ENCODE data around the gene MAGEE1.
A peak's percentile ranks its signal among the peaks of the same experiment; 100 is the strongest.

The MAGEE1 gene

GRCh38 chrX:76433219-76433618, 5.7 kb downstream of the MAGEE1 start:
- no peak for DNase-seq (ENCODE audit: extremely low spot score)
- ChIA-PET CTCF (interaction anchor here (1.8 kb wide), 1 partner anchor 21 kb away, joined by 5 read pairs; no protein-coding TSS in a partner anchor), POLR2A (no interaction called here)

GRCh38 chrX:76434103-76434741, 6.7 kb downstream of the MAGEE1 start:
- TF ChIP-seq CTCF (IDR thresholded peaks at IDR 0.05; ENCODE audit: control extremely low read depth, extremely low read depth, low read depth, missing control alignments), result no peak
- ChIA-PET POLR2A (no interaction called here), CTCF (interaction anchor here (1.8 kb wide), 1 partner anchor 20 kb away, joined by 5 read pairs; no protein-coding TSS in a partner anchor)

More at GRCh38 chrX:76433219-76433618, 5.7 kb downstream of the MAGEE1 start:
- no peak for TF ChIP-seq CTCF (IDR thresholded peaks at IDR 0.05; ENCODE audit: control extremely low read depth, extremely low read depth, low read depth, missing control alignments)

GRCh38 chrX:76439188-76439587, 11.7 kb downstream of the MAGEE1 start:
- ChIA-PET CTCF (no interaction called here), POLR2A (no interaction called here)
- no peak for DNase-seq (ENCODE audit: extremely low spot score)
- TF ChIP-seq CTCF (IDR thresholded peaks at IDR 0.05; ENCODE audit: control extremely low read depth, extremely low read depth, low read depth, missing control alignments), result no peak

More at GRCh38 chrX:76434103-76434741, 6.7 kb downstream of the MAGEE1 start:
- DNase-seq (ENCODE audit: extremely low spot score), result no peak

- DNase-seq (ENCODE audit: extremely low spot score), result no peak
- CTCF ChIA-PET, result interaction anchor here (0.7 to 2.7 kb wide), 16 partner anchors 8 to 177 kb away, joined by 3 to 30 read pairs (median 4); no protein-coding TSS in a partner anchor
- TF ChIP-seq CTCF (IDR thresholded peaks at IDR 0.05; ENCODE audit: control extremely low read depth, extremely low read depth, low read depth, missing control alignments), result no peak
- POLR2A ChIA-PET, result no interaction called here
These were observed 26.4 kb downstream of the MAGEE1 start for GRCh38 chrX:76453737-76454406.

GRCh38 chrX:76454456-76454927, 27.0 kb downstream of the MAGEE1 start:
- peak; percentile 49 for TF ChIP-seq CTCF (IDR thresholded peaks at IDR 0.05; ENCODE audit: control extremely low read depth, extremely low read depth, low read depth, missing control alignments)
- ChIA-PET POLR2A (no interaction called here), CTCF (interaction anchor here (0.7 to 2.7 kb wide), 17 partner anchors 8 to 178 kb away, joined by 3 to 30 read pairs (median 4); no protein-coding TSS in a partner anchor)
- DNase-seq (ENCODE audit: extremely low spot score), result no peak

- no peak for DNase-seq (ENCODE audit: extremely low spot score)
- TF ChIP-seq CTCF (IDR thresholded peaks at IDR 0.05; ENCODE audit: control extremely low read depth, extremely low read depth, low read depth, missing control alignments), result no peak
- CTCF ChIA-PET, result no interaction called here
- POLR2A ChIA-PET, result no interaction called here
These were observed 49.8 kb downstream of the MAGEE1 start for GRCh38 chrX:76477353-76477752.
